ENCODE results near the gene FOXP1. TPM values are rescaled to one million over a fixed set of nuclear protein-coding genes. Genes with fewer than 3 reads are reported as not detected.

FOXP1 gene
- total and polyA plus RNA-seq, 9 of the 15 experiments (the other 6 are each of a cell fraction or from before 2014, with no cell fraction given) = 7.7 to 34.5 (median 13.7) TPM

GRCh38 chr3:71201939-71202338, 381.6 kb downstream of the FOXP1 start:
- Histone ChIP-seq H3K27ac (ENCODE audit: extremely low read depth, low read depth, low read length) (no peak overlapping the region), H3K9me3 (replicated peaks; ENCODE audit: control insufficient read depth, insufficient read depth, low read depth, low read length) (no peaks in the 10 kb centered on the region), H3K79me2 (ENCODE audit: control insufficient read depth, insufficient read depth, low read length) (no peaks in the 10 kb centered on the region), H3K4me3 (no peak overlapping the region), H3K36me3 (ENCODE audit: control insufficient read depth, insufficient read depth, low read length) (no peaks in the 10 kb centered on the region), H2AFZ (ENCODE audit: low read depth, low read length) (no peak overlapping the region), H3K9me1 (ENCODE audit: control insufficient read depth, insufficient read depth, low read length) (no peaks in the 10 kb centered on the region), H4K20me1 (replicated peaks; ENCODE audit: control insufficient read depth, insufficient read depth, low read length) (no peaks in the 10 kb centered on the region), H3K27me3 (ENCODE audit: control insufficient read depth in 2 of 2, insufficient read depth in 2 of 2, low read length in 2 of 2) (no peaks in the 10 kb centered on the region), H3K9ac (ENCODE audit: insufficient read depth in 1 of 2, low read depth in 2 of 2, low read length in 2 of 2) (no peak overlapping the region), H3K4me2 (ENCODE audit: insufficient read depth, low read length) (no peak overlapping the region), H3K4me1 (replicated peaks in 1 of 2; ENCODE audit: control insufficient read depth in 2 of 2, insufficient read depth in 2 of 2, low read length in 2 of 2) (peaks cover 0 to 4% of the 10 kb centered on the region in 2 experiments; a peak in 2 of 5 replicates)
- FAIRE-seq (no peak), DNase-seq (ENCODE audit: extremely low read depth in 1 of 4, low spot score in 3 of 4) (no peak), ATAC-seq (no peak)
- WGBS (ENCODE audit: insufficient coverage, low coverage, missing lambda C conversion rate) = 83% methylated on average over 1 of the region's 1 CpG
- TF ChIP-seq MIER1 (IDR thresholded peaks at IDR 0.05; ENCODE audit: low read depth) (no peak), KLF16 (IDR thresholded peaks at IDR 0.05) (no peak), MBD1 (CRISPR knock-in tag; IDR thresholded peaks at IDR 0.05) (no peak), KDM1A (IDR thresholded peaks at IDR 0.05) (no peak), PML (IDR thresholded peaks at IDR 0.05; ENCODE audit: low read length) (no peak), ARID3A (IDR thresholded peaks at IDR 0.05; ENCODE audit: borderline replicate concordance, low read depth, low read length) (no peak), CBX2 (IDR thresholded peaks at IDR 0.05; ENCODE audit: insufficient read depth, low read length, poor library complexity, severe bottlenecking) (no peak)
- no TSS peak for BruUV-seq (replicated peaks)
- in situ Hi-C loops (cut with MboI) = no loop called here
- intact Hi-C loops (cut with micrococcal nuclease) = no loop called here
- CTCF ChIA-PET (ENCODE audit: low intra/inter-chr PET ratio) = no interaction called here
- POLR2A ChIA-PET = interaction anchor here (0.7 kb wide), 1 partner anchor 13 kb away, joined by 3 read pairs; no protein-coding TSS in a partner anchor
